Endothelial cell of umbilical vein (primary cell): ENCODE data around the gene ATP2C2. TPM values are rescaled to one million over a fixed set of nuclear protein-coding genes. Genes with fewer than 3 reads are reported as not detected.

Experiments used
- BruUV-seq: library from RNA; stranded (reverse); fragments of 400-500 nt; replicated peaks from 2 replicates; lab custom pipeline; 2021; lab: Mats Ljungman, UMichigan
- CTCF ChIA-PET: fragments of 300-600, 350-600 bp; sonication (Branson Sonifier 250); formaldehyde crosslinking; loops from one replicate; lab custom pipeline; 2021; ENCODE audit warnings: antibody characterized with exemption, inconsistent platforms; lab: Charles Lee
- POLR2A ChIA-PET: fragments of 300-600, 350-600 bp; sonication (Branson Sonifier 250); formaldehyde crosslinking; loops from one replicate; lab custom pipeline; 2021; ENCODE audit warnings: antibody characterized with exemption, inconsistent platforms; lab: Charles Lee
- DNase-seq: peaks from one replicate; pipeline ENCODE4 v3.0.0-alpha.2; 2011; ENCODE audit warnings: low read depth, low spot score
- FAIRE-seq: peaks from 2 replicates; lab custom pipeline; 2011; peaks lifted over from hg19 to GRCh38; lab: Jason Lieb, UNC
- H2AFZ ChIP-seq: 2 replicates; pipeline ENCODE4 v1.6.0; 2012; ENCODE audit warnings: low read depth, low read length, control low read depth, inconsistent platforms
- H3K27ac ChIP-seq: 2 replicates; pipeline ENCODE4 v1.5.1; 2011; ENCODE audit warnings: low read depth, mild to moderate bottlenecking, control low read depth, low read length, moderate library complexity; ENCODE audit not compliant: insufficient read depth
- H3K27me3 ChIP-seq, 2 experiments: 2 replicates each; pipeline versions ENCODE4 v1.6.0 to v1.6.1; 2011; ENCODE audit warnings: low read length in 2 of 2, mixed read lengths in 1 of 2; ENCODE audit not compliant: control insufficient read depth in 2 of 2, insufficient read depth in 2 of 2
- H3K36me3 ChIP-seq, 2 experiments: 2 replicates in 1 of 2; 3 replicates in 1 of 2; pipeline ENCODE4 v1.5.1; 2011; ENCODE audit warnings: low read length in 2 of 2, mild to moderate bottlenecking in 1 of 2, moderate library complexity in 1 of 2; ENCODE audit not compliant: control insufficient read depth in 2 of 2, insufficient read depth in 2 of 2; ENCODE audit errors: extremely low read depth in 1 of 2
- H3K4me1 ChIP-seq: 3 replicates; pipeline ENCODE4 v1.5.1; 2011; ENCODE audit warnings: mild to moderate bottlenecking, low read length; ENCODE audit not compliant: control insufficient read depth, insufficient read depth; ENCODE audit errors: extremely low read depth
- H3K4me2 ChIP-seq: 2 replicates; pipeline ENCODE4 v1.6.1; 2011; ENCODE audit warnings: low read length, control low read depth, mixed read lengths; ENCODE audit not compliant: insufficient read depth
- H3K4me3 ChIP-seq, 3 experiments: fragments of 200-600 bp in 1 of 3; sonication (generic), shearing (Covaris generic) in 1 of 3; replicated peaks in 1 of 3; 2 replicates each; pipeline ENCODE4 v1.5.1; 2011 to 2016; ENCODE audit warnings: control low read depth in 3 of 3, low read length in 3 of 3, mild to moderate bottlenecking in 2 of 3, inconsistent platforms in 1 of 3, low read depth in 1 of 3, moderate library complexity in 1 of 3; ENCODE audit not compliant: insufficient read depth in 1 of 3
- H3K79me2 ChIP-seq: 2 replicates; pipeline ENCODE4 v1.6.0; 2012; ENCODE audit warnings: low read length, inconsistent platforms; ENCODE audit not compliant: control insufficient read depth, insufficient read depth
- H3K9ac ChIP-seq: replicated peaks from 2 replicates; pipeline ENCODE3; 2011; ENCODE audit warnings: low read length, control low read depth; ENCODE audit not compliant: insufficient read depth; ENCODE audit errors: extremely low read depth
- H3K9me1 ChIP-seq: replicated peaks from 3 replicates; pipeline ENCODE4 v1.6.0; 2011; ENCODE audit warnings: mild to moderate bottlenecking, low read length; ENCODE audit not compliant: control insufficient read depth, insufficient read depth; ENCODE audit errors: extremely low read depth
- H3K9me3 ChIP-seq: replicated peaks from 2 replicates; pipeline ENCODE4 v1.5.1; 2012; ENCODE audit warnings: low read length, inconsistent platforms; ENCODE audit not compliant: control insufficient read depth, insufficient read depth
- H4K20me1 ChIP-seq: replicated peaks from 2 replicates; pipeline ENCODE3; 2011; ENCODE audit warnings: mild to moderate bottlenecking, low read length; ENCODE audit not compliant: control insufficient read depth, insufficient read depth; ENCODE audit errors: extremely low read depth
- EZH2 ChIP-seq: IDR thresholded peaks from 2 replicates; pipeline ENCODE4 v1.6.1; 2012; ENCODE audit warnings: borderline replicate concordance, low read depth, mild to moderate bottlenecking, moderate library complexity, low read length, inconsistent platforms; ENCODE audit not compliant: severe bottlenecking
- FOS ChIP-seq: IDR thresholded peaks from 2 replicates; pipeline ENCODE4 v1.6.1; 2011; ENCODE audit warnings: mild to moderate bottlenecking, low read length, moderate library complexity, borderline replicate concordance; ENCODE audit not compliant: insufficient read depth
- GATA2 ChIP-seq: IDR thresholded peaks from 2 replicates; pipeline ENCODE4 v1.7.0; 2011; ENCODE audit warnings: low read depth, mild to moderate bottlenecking, moderate library complexity, mixed read lengths, low read length; ENCODE audit not compliant: insufficient read length, insufficient read depth
- JUN ChIP-seq: IDR thresholded peaks from 2 replicates; pipeline ENCODE4 v1.6.1; 2011; ENCODE audit warnings: borderline replicate concordance, low read depth; ENCODE audit not compliant: insufficient read length, insufficient read depth
- MYC ChIP-seq: IDR thresholded peaks from one replicate; pipeline ENCODE4 v1.6.1; 2011; ENCODE audit warnings: mild to moderate bottlenecking, low read depth, low read length
- POLR2A ChIP-seq: IDR thresholded peaks from 2 replicates; pipeline ENCODE4 v1.6.1; 2012; ENCODE audit warnings: low read depth, mild to moderate bottlenecking, control low read depth, low read length
- POLR2AphosphoS5 ChIP-seq: IDR thresholded peaks from 2 replicates; pipeline ENCODE4 v1.6.1; 2012; ENCODE audit warnings: low read depth, mild to moderate bottlenecking, control low read depth, low read length, moderate library complexity; ENCODE audit not compliant: insufficient read depth
- dilution Hi-C: fragments of 300-500 bp; cut with MboI; formaldehyde crosslinking; loops from one replicate; pipeline ENCODE4 v1.15.0; 2019; ENCODE audit warnings: low sequenced_read_pairs; ENCODE audit not compliant: extremely low pct_ligation_motif_present
- intact Hi-C: fragments of 100-400 bp; cut with micrococcal nuclease; formaldehyde crosslinking; loops from one replicate; pipeline ENCODE4 v1.10.0; 2022
- polyA plus RNA-seq, 4 experiments: library from polyadenylated mRNA; depleted of rRNA in 3 of 4; stranded (reverse) in 3 of 4; unstranded in 1 of 4; fragments of >200 nt; gene quantifications; 2 replicates each; pipeline versions ENCODE4 v1.2.1 to v1.2.3, GENCODE V29; 2011 to 2012; ENCODE audit warnings: missing spikeins in 1 of 4
- total RNA-seq: library from RNA; stranded (reverse); gene quantifications from 2 replicates; pipeline ENCODE4 v1.2.3, GENCODE V29; 2021
- TF ChIP-seq, protein P1 (sequence below), 2 donors: IDR thresholded peaks; 1 replicate in 1 of 2; 2 replicates in 1 of 2; pipeline ENCODE4 v1.5.1; 2011; ENCODE audit warnings: low read length in 2 of 2, mild to moderate bottlenecking in 2 of 2, moderate library complexity in 2 of 2, control low read depth in 1 of 2, inconsistent platforms in 1 of 2, low read depth in 1 of 2; ENCODE audit not compliant: insufficient read depth in 1 of 2; ENCODE audit errors: extremely low read depth in 1 of 2
- TF ChIP-seq, protein P2 (sequence below): IDR thresholded peaks from 2 replicates; pipeline ENCODE4 v1.6.1; 2011; ENCODE audit not compliant: insufficient read depth, insufficient read length

ATP2C2 gene
- total and polyA plus RNA-seq, 2 donors (not counting 3 experiments of a cell fraction or from before 2014, with no cell fraction given) = not detected

DNA sequence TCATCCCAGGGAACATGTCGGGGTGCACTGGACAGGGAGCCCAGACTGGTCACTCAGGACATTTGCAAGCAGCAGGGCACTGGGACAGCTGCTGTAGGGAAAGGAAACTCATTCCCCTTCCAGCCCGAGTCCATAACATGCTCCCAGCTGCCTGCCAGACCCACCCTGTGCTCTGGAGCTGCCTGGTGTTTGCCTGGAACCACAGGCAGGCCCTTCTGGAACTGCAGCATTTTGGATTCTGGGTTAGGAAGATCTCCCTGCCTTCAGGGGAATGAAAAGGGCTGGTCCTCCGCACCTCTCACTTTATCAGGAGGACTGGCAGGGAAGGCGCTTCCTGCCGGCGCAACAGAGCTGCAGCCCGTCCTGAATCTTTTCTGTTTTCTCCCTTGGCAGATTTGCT lies 94.9 kb downstream of the ATP2C2 start:
- Histone ChIP-seq H3K4me2 (no peak overlapping the region), H3K27ac (no peak overlapping the region), H3K79me2 (no peaks in the 10 kb centered on the region), H4K20me1 (no peaks in the 10 kb centered on the region), H3K27me3 (no peaks in the 10 kb centered on the region), H3K9me1 (no peaks in the 10 kb centered on the region), H3K4me1 (no peaks in the 10 kb centered on the region), H3K9ac (no peak overlapping the region), H3K9me3 (no peaks in the 10 kb centered on the region), H2AFZ (no peak overlapping the region), H3K36me3 (peaks cover 0 to 4% of the 10 kb centered on the region in 2 experiments), H3K4me3 (no peak overlapping the region)
- ChIA-PET CTCF (no interaction called here), POLR2A (no interaction called here)
- DNase-seq (no peak), FAIRE-seq (no peak)
- TF ChIP-seq POLR2A (no peak), JUN (no peak), FOS (no peak), GATA2 (no peak)
- TF ChIP-seq, protein P1, sequence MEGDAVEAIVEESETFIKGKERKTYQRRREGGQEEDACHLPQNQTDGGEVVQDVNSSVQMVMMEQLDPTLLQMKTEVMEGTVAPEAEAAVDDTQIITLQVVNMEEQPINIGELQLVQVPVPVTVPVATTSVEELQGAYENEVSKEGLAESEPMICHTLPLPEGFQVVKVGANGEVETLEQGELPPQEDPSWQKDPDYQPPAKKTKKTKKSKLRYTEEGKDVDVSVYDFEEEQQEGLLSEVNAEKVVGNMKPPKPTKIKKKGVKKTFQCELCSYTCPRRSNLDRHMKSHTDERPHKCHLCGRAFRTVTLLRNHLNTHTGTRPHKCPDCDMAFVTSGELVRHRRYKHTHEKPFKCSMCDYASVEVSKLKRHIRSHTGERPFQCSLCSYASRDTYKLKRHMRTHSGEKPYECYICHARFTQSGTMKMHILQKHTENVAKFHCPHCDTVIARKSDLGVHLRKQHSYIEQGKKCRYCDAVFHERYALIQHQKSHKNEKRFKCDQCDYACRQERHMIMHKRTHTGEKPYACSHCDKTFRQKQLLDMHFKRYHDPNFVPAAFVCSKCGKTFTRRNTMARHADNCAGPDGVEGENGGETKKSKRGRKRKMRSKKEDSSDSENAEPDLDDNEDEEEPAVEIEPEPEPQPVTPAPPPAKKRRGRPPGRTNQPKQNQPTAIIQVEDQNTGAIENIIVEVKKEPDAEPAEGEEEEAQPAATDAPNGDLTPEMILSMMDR (IDR thresholded peaks at IDR 0.05; ENCODE audit: extremely low read depth in 1 of 2, insufficient read depth in 1 of 2, low read depth in 1 of 2, low read length in 2 of 2) = no peak
- intact Hi-C loops = no loop called here
- dilution Hi-C loops = no loop called here
- BruUV-seq = no TSS peak

DNA sequence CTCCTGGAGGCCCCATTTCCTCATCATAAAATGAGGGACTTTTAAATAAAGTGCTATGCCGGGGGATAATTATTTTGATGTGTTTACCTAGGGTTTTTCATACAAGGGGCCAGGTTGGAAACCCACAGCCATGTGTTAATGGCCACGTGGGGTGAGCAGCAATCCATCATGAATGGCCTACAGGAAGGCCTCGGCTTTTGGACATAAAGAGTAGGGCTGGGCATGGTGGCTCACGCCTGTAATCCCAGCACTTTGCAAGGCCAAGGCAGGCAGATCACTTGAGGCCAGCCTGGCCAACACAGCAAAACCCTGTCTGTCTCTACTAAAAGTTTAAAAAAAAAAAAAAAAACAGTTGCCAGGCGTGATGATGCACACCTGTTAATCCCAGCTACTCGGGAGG lies 95.8 kb downstream of the ATP2C2 start:
- H3K27ac ChIP-seq = no peak overlapping the region
- CTCF ChIA-PET = no interaction called here
- no peaks in the 10 kb centered on the region for H3K9me3 ChIP-seq
- H3K27me3 ChIP-seq = no peaks in the 10 kb centered on the region
- H3K4me2 ChIP-seq = no peak overlapping the region
- DNase-seq (no peak), FAIRE-seq (no peak)
- H3K9ac ChIP-seq = no peak overlapping the region
- no peak overlapping the region for H2AFZ ChIP-seq
- peaks cover 0 to 4% of the 10 kb centered on the region in 2 experiments for H3K36me3 ChIP-seq
- no TSS peak for BruUV-seq
- POLR2A ChIA-PET = no interaction called here
- no peak overlapping the region for H3K4me3 ChIP-seq
- no peaks in the 10 kb centered on the region for H4K20me1 ChIP-seq
- dilution Hi-C loops (no loop called here), intact Hi-C loops (no loop called here)
- no peaks in the 10 kb centered on the region for H3K9me1 ChIP-seq
- no peaks in the 10 kb centered on the region for H3K79me2 ChIP-seq
- H3K4me1 ChIP-seq = no peaks in the 10 kb centered on the region
- TF ChIP-seq EZH2 (no peak), POLR2A (no peak), GATA2 (no peak), POLR2AphosphoS5 (no peak), FOS (no peak), MYC (no peak), JUN (no peak)
- TF ChIP-seq, protein P1 (IDR thresholded peaks at IDR 0.05; ENCODE audit: extremely low read depth in 1 of 2, insufficient read depth in 1 of 2, low read depth in 1 of 2, low read length in 2 of 2) = no peak
- TF ChIP-seq, protein P2, sequence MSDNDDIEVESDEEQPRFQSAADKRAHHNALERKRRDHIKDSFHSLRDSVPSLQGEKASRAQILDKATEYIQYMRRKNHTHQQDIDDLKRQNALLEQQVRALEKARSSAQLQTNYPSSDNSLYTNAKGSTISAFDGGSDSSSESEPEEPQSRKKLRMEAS = no peak
